ENCODE measurements around the gene SCARB1.
"Not testable (repeated sequence)": the region's sequence is repeated elsewhere in the genome, so short reads cannot be mapped to it uniquely, and the experiment has no call there.

Gene SCARB1

DNA sequence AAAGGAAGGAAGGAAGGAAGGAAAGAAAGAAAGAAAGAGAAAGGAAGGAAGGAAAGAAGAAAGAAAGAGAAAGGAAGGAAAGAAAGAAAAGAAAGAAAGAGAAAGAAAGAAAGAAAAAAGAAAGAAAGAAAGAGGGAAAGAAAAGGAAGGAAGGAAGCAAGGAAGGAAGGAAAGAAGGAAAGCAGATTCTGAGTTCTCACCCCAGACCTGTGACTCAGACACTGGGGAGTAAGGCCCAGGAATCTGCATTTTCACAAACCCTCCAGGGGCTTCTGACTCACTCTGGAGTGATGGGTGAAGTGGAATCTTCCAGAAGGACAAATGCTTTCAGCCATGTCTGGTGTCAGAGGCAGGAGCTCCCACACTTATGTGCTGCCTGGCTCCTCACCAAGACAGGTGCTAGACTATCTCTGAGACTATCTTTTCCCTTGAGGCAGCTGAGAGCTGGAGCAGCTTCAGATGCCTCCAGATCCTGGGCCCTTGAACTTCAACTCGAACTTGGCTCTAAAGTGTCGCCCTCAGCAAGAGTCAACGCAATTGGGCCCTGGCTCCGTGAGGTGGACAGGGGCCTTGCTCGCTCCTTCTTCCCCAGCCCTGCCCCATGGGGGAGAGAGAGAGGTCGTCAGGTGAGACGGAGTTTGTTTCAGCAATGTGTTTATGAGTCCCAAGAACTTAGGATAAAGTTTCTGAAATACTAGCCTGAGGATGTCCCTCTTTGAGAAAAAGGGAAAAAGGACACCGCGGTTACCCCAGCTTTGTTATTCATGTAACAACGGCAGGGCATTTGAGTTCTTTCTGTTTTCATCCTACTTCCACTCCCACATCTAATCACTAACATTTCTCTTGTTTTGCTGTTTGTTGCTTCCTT lies 19.8 kb upstream of the SCARB1 start:
- H3K27ac ChIP-seq, result no peak overlapping the region
- no peaks in the 10 kb centered on the region for H3K36me3 ChIP-seq
- TF ChIP-seq, protein P1, sequence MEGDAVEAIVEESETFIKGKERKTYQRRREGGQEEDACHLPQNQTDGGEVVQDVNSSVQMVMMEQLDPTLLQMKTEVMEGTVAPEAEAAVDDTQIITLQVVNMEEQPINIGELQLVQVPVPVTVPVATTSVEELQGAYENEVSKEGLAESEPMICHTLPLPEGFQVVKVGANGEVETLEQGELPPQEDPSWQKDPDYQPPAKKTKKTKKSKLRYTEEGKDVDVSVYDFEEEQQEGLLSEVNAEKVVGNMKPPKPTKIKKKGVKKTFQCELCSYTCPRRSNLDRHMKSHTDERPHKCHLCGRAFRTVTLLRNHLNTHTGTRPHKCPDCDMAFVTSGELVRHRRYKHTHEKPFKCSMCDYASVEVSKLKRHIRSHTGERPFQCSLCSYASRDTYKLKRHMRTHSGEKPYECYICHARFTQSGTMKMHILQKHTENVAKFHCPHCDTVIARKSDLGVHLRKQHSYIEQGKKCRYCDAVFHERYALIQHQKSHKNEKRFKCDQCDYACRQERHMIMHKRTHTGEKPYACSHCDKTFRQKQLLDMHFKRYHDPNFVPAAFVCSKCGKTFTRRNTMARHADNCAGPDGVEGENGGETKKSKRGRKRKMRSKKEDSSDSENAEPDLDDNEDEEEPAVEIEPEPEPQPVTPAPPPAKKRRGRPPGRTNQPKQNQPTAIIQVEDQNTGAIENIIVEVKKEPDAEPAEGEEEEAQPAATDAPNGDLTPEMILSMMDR (IDR thresholded peaks at IDR 0.05; ENCODE audit: low read depth, low read length), result no peak
- no peaks in the 10 kb centered on the region for H3K27me3 ChIP-seq (ENCODE audit: insufficient read depth, low read depth, severe bottlenecking)
- no peak overlapping the region for H3K4me3 ChIP-seq (ENCODE audit: low read depth, low read length)
- no peak for DNase-seq
- no peaks in the 10 kb centered on the region for H3K9me3 ChIP-seq (ENCODE audit: severe bottlenecking)

DNA sequence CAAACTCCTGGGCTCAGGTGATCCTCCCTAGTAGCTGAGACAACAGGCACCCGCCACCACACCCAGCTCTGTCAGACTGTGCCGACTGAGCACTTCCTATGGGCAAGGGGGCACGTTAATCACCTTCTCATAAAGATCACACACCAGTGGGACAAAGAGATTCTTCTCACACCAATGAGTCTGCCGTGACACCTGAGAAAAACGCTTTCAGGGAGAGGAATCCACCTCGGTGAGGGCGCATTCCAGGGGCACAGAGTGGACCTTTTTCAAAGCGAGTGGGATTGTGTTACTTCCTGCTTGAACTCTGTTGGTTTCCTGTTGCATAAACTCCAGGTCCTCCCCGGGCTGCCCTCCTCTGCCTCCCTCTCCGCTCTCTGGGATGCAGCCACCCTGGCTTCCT lies 17.5 kb upstream of the SCARB1 start:
- H3K9me3 ChIP-seq (ENCODE audit: severe bottlenecking), result no peaks in the 10 kb centered on the region
- TF ChIP-seq, protein P1 (IDR thresholded peaks at IDR 0.05; ENCODE audit: low read depth, low read length), result no peak
- no peak overlapping the region for H3K27ac ChIP-seq
- H3K27me3 ChIP-seq (ENCODE audit: insufficient read depth, low read depth, severe bottlenecking), result no peaks in the 10 kb centered on the region
- H3K36me3 ChIP-seq, result no peaks in the 10 kb centered on the region
- H3K4me3 ChIP-seq (ENCODE audit: low read depth, low read length), result no peak overlapping the region
- DNase-seq, result no peak

GRCh38 chr12:124880335-124880734 lies 16.7 kb upstream of the SCARB1 start:
- not testable (repeated sequence) for DNase-seq; H3K9me3 ChIP-seq (ENCODE audit: severe bottlenecking); H3K27me3 ChIP-seq (ENCODE audit: insufficient read depth, low read depth, severe bottlenecking); H3K36me3 ChIP-seq; H3K4me3 ChIP-seq (ENCODE audit: low read depth, low read length); H3K27ac ChIP-seq

- no peak for DNase-seq
- Histone ChIP-seq H3K36me3 (no peaks in the 10 kb centered on the region), H3K27ac (no peak overlapping the region), H3K4me3 (ENCODE audit: low read depth, low read length) (no peak overlapping the region), H3K9me3 (ENCODE audit: severe bottlenecking) (no peaks in the 10 kb centered on the region), H3K27me3 (ENCODE audit: insufficient read depth, low read depth, severe bottlenecking) (no peaks in the 10 kb centered on the region)
- TF ChIP-seq, protein P1 (IDR thresholded peaks at IDR 0.05; ENCODE audit: low read depth, low read length), result no peak
Observed at GRCh38 chr12:124878795-124879516, 15.3 kb upstream of the SCARB1 start.

GRCh38 chr12:124877423-124877822 lies 13.8 kb upstream of the SCARB1 start:
- no peak for DNase-seq
- Histone ChIP-seq H3K27ac (no peak overlapping the region), H3K27me3 (ENCODE audit: insufficient read depth, low read depth, severe bottlenecking) (no peaks in the 10 kb centered on the region), H3K36me3 (no peaks in the 10 kb centered on the region), H3K9me3 (ENCODE audit: severe bottlenecking) (no peaks in the 10 kb centered on the region), H3K4me3 (ENCODE audit: low read depth, low read length) (no peak overlapping the region)
- TF ChIP-seq, protein P1 (IDR thresholded peaks at IDR 0.05; ENCODE audit: low read depth, low read length), result no peak

DNA sequence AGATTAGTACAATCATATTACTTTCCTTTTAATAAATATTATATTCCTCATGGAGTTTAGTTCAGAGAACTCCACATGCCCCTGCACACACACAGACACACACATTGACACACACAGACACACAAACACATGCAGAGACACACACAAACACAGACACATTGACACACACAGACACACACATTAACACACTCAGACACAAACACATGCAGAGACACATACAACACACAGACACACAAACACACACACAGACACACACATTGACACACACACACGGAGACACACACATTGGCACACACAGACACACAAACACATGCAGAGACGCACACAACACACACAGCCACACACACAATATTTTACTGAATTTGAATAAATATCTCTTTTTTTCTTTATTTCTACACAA lies 12.5 kb upstream of the SCARB1 start:
- TF ChIP-seq, protein P1 (IDR thresholded peaks at IDR 0.05; ENCODE audit: low read depth, low read length), result no peak
- Histone ChIP-seq H3K4me3 (ENCODE audit: low read depth, low read length) (no peak overlapping the region), H3K27ac (no peak overlapping the region), H3K9me3 (ENCODE audit: severe bottlenecking) (no peaks in the 10 kb centered on the region), H3K27me3 (ENCODE audit: insufficient read depth, low read depth, severe bottlenecking) (no peaks in the 10 kb centered on the region), H3K36me3 (no peaks in the 10 kb centered on the region)
- no peak for DNase-seq

All from WERI-Rb-1 (cell line).